ENCODE measurements around the gene PLCB1. TPM values are rescaled to one million over a fixed set of nuclear protein-coding genes. Genes with fewer than 3 reads are reported as not detected.
"Not testable (repeated sequence)": the region's sequence is repeated elsewhere in the genome, so short reads cannot be mapped to it uniquely, and the experiment has no call there.

PLCB1 gene
- total and polyA plus RNA-seq, 2 experiments from 2014 or later = 6.7 to 20.5 TPM

- no peak overlapping the region for H3K27ac ChIP-seq
- WGBS (ENCODE audit: low lambda C conversion rate, missing lambda C conversion rate) = 77% methylated on average over 13 of the region's 13 CpGs
- H3K4me3 ChIP-seq = no peak overlapping the region
- no peaks in the 10 kb centered on the region for H3K4me1 ChIP-seq (ENCODE audit: insufficient read depth)
- no peak for DNase-seq (ENCODE audit: low spot score)
- H3K9me3 ChIP-seq (ENCODE audit: low read depth) = no peaks in the 10 kb centered on the region
- H3K79me2 ChIP-seq = no peaks in the 10 kb centered on the region
- no peak overlapping the region for H3K4me2 ChIP-seq
- H3K36me3 ChIP-seq (replicated peaks; ENCODE audit: insufficient read depth, low read depth) = no peaks in the 10 kb centered on the region
- H4K20me1 ChIP-seq (ENCODE audit: insufficient read depth, poor library complexity, severe bottlenecking) = no peaks in the 10 kb centered on the region
- no peak overlapping the region for H2AFZ ChIP-seq
- H3K27me3 ChIP-seq = no peaks in the 10 kb centered on the region
- no peaks in the 10 kb centered on the region for H3K9me2 ChIP-seq (replicated peaks; ENCODE audit: insufficient read depth)
- TF ChIP-seq CTCF (IDR thresholded peaks at IDR 0.05; ENCODE audit: poor library complexity) (no peak), EZH2phosphoT487 (IDR thresholded peaks at IDR 0.05; ENCODE audit: low read depth, severe bottlenecking, unreplicated experiment) (no peak), EZH2 (IDR thresholded peaks at IDR 0.05; ENCODE audit: borderline replicate concordance) (no peak)
Observed at GRCh38 chr20:8842525-8842924, 710.5 kb downstream of the PLCB1 start.

GRCh38 chr20:8844179-8844578 lies 712.1 kb downstream of the PLCB1 start:
- Histone ChIP-seq H4K20me1 (ENCODE audit: insufficient read depth, poor library complexity, severe bottlenecking) (no peaks in the 10 kb centered on the region), H2AFZ (no peak overlapping the region), H3K27ac (no peak overlapping the region), H3K4me1 (ENCODE audit: insufficient read depth) (no peaks in the 10 kb centered on the region), H3K36me3 (replicated peaks; ENCODE audit: insufficient read depth, low read depth) (no peaks in the 10 kb centered on the region), H3K4me2 (no peak overlapping the region), H3K79me2 (no peaks in the 10 kb centered on the region), H3K9me3 (ENCODE audit: low read depth) (no peaks in the 10 kb centered on the region), H3K4me3 (no peak overlapping the region), H3K27me3 (no peaks in the 10 kb centered on the region), H3K9me2 (replicated peaks; ENCODE audit: insufficient read depth) (no peaks in the 10 kb centered on the region)
- DNase-seq (ENCODE audit: low spot score) = no peak
- TF ChIP-seq CTCF (IDR thresholded peaks at IDR 0.05; ENCODE audit: poor library complexity) (no peak), EZH2 (IDR thresholded peaks at IDR 0.05; ENCODE audit: borderline replicate concordance) (no peak)
- WGBS (ENCODE audit: low lambda C conversion rate, missing lambda C conversion rate) = 59% methylated on average over 5 of the region's 5 CpGs

GRCh38 chr20:8849990-8850389 lies 717.9 kb downstream of the PLCB1 start:
- Histone ChIP-seq H3K4me2 (no peak overlapping the region), H3K79me2 (no peaks in the 10 kb centered on the region), H3K9me2 (replicated peaks; ENCODE audit: insufficient read depth) (no peaks in the 10 kb centered on the region), H3K27me3 (no peaks in the 10 kb centered on the region), H3K4me1 (ENCODE audit: insufficient read depth) (no peaks in the 10 kb centered on the region), H2AFZ (no peak overlapping the region), H3K4me3 (no peak overlapping the region), H4K20me1 (ENCODE audit: insufficient read depth, poor library complexity, severe bottlenecking) (no peaks in the 10 kb centered on the region), H3K27ac (no peak overlapping the region), H3K9me3 (ENCODE audit: low read depth) (no peaks in the 10 kb centered on the region), H3K36me3 (replicated peaks; ENCODE audit: insufficient read depth, low read depth) (no peaks in the 10 kb centered on the region)
- no peak for TF ChIP-seq EZH2 (IDR thresholded peaks at IDR 0.05; ENCODE audit: borderline replicate concordance)
- no peak for TF ChIP-seq CTCF (IDR thresholded peaks at IDR 0.05; ENCODE audit: poor library complexity)
- no peak for TF ChIP-seq EZH2phosphoT487 (IDR thresholded peaks at IDR 0.05; ENCODE audit: low read depth, severe bottlenecking, unreplicated experiment)
- DNase-seq (ENCODE audit: low spot score) = no peak
- 92% methylated on average over 7 of the region's 7 CpGs for WGBS (ENCODE audit: low lambda C conversion rate, missing lambda C conversion rate)

GRCh38 chr20:8851446-8851845 lies 719.4 kb downstream of the PLCB1 start:
- no peak for DNase-seq (ENCODE audit: low spot score)
- Histone ChIP-seq H3K4me3 (no peak overlapping the region), H2AFZ (no peak overlapping the region), H3K36me3 (replicated peaks; ENCODE audit: insufficient read depth, low read depth) (no peaks in the 10 kb centered on the region), H3K27ac (no peak overlapping the region), H3K79me2 (no peaks in the 10 kb centered on the region), H3K27me3 (no peaks in the 10 kb centered on the region), H3K4me2 (no peak overlapping the region), H3K9me3 (ENCODE audit: low read depth) (no peaks in the 10 kb centered on the region), H3K9me2 (replicated peaks; ENCODE audit: insufficient read depth) (no peaks in the 10 kb centered on the region), H3K4me1 (ENCODE audit: insufficient read depth) (no peaks in the 10 kb centered on the region), H4K20me1 (ENCODE audit: insufficient read depth, poor library complexity, severe bottlenecking) (no peaks in the 10 kb centered on the region)
- TF ChIP-seq EZH2 (IDR thresholded peaks at IDR 0.05; ENCODE audit: borderline replicate concordance) (no peak), CTCF (IDR thresholded peaks at IDR 0.05; ENCODE audit: poor library complexity) (no peak), EZH2phosphoT487 (IDR thresholded peaks at IDR 0.05; ENCODE audit: low read depth, severe bottlenecking, unreplicated experiment) (no peak)
- WGBS (ENCODE audit: low lambda C conversion rate, missing lambda C conversion rate) = 94% methylated on average over 1 of the region's 1 CpG

GRCh38 chr20:8851919-8852318 lies 719.9 kb downstream of the PLCB1 start:
- not testable (repeated sequence) for H3K27ac ChIP-seq; DNase-seq (ENCODE audit: low spot score); H4K20me1 ChIP-seq (ENCODE audit: insufficient read depth, poor library complexity, severe bottlenecking); H3K36me3 ChIP-seq (replicated peaks; ENCODE audit: insufficient read depth, low read depth); H3K9me3 ChIP-seq (ENCODE audit: low read depth); H3K4me2 ChIP-seq; H3K27me3 ChIP-seq; H3K4me1 ChIP-seq (ENCODE audit: insufficient read depth); H3K4me3 ChIP-seq; H2AFZ ChIP-seq; H3K79me2 ChIP-seq; H3K9me2 ChIP-seq (replicated peaks; ENCODE audit: insufficient read depth)
- WGBS (ENCODE audit: low lambda C conversion rate, missing lambda C conversion rate) = 88% methylated on average over 2 of the region's 2 CpGs

Measured in hepatocyte (in vitro differentiated cells).